Smooth muscle cell (in vitro differentiated cells): ENCODE data around the gene ATG12. TPM values are rescaled to one million over a fixed set of nuclear protein-coding genes. Genes with fewer than 3 reads are reported as not detected.

ENCODE experiments used
- DNase-seq: peaks from one replicate; lab custom pipeline; 2025; ENCODE audit not compliant: unreplicated experiment; lab: John Stamatoyannopoulos, UW
- H2AFZ ChIP-seq: fragments of 200-600 bp; sonication (generic); 2 replicates; pipeline ENCODE4 v1.6.0; 2016; ENCODE audit warnings: antibody characterized with exemption, low read depth, mild to moderate bottlenecking
- H3F3A ChIP-seq: fragments of 200-600 bp; sonication (generic); 2 replicates; pipeline ENCODE4 v1.6.0; 2017; ENCODE audit warnings: antibody characterized with exemption, low read depth
- H3K27ac ChIP-seq: fragments of 200-600 bp; sonication (generic); 2 replicates; pipeline ENCODE4 v1.5.1; 2016; ENCODE audit warnings: low read depth, mild to moderate bottlenecking
- H3K27me3 ChIP-seq: fragments of 200-600 bp; sonication (generic); 2 replicates; pipeline ENCODE4 v1.6.1; 2016; ENCODE audit warnings: low read depth, mild to moderate bottlenecking
- H3K36me3 ChIP-seq: fragments of 200-600 bp; sonication (generic); 2 replicates; pipeline ENCODE4 v1.5.1; 2016; ENCODE audit warnings: low read depth
- H3K4me1 ChIP-seq: fragments of 200-600 bp; sonication (generic); 2 replicates; pipeline ENCODE4 v1.5.1; 2016; ENCODE audit warnings: low read depth
- H3K4me2 ChIP-seq: fragments of 200-600 bp; sonication (generic); 2 replicates; pipeline ENCODE4 v1.6.0; 2016; ENCODE audit warnings: mild to moderate bottlenecking
- H3K4me3 ChIP-seq: fragments of 200-600 bp; sonication (generic); 2 replicates; pipeline ENCODE4 v1.5.1; 2016; ENCODE audit warnings: mild to moderate bottlenecking
- H3K79me2 ChIP-seq: fragments of 200-600 bp; sonication (generic); 2 replicates; pipeline ENCODE4 v1.6.0; 2016; ENCODE audit warnings: low read depth, mild to moderate bottlenecking
- H3K9ac ChIP-seq: fragments of 200-600 bp; sonication (generic); 2 replicates; pipeline ENCODE4 v1.6.0; 2016; ENCODE audit warnings: low read depth
- H3K9me3 ChIP-seq: fragments of 200-600 bp; sonication (generic); replicated peaks from 2 replicates; pipeline ENCODE4 v1.5.1; 2016; ENCODE audit warnings: low read depth
- H4K20me1 ChIP-seq: fragments of 200-600 bp; sonication (generic); 2 replicates; pipeline ENCODE4 v1.6.0; 2016; ENCODE audit warnings: low read depth
- CTCF ChIP-seq: fragments of 200-600 bp; sonication (generic); IDR thresholded peaks from 2 replicates; pipeline ENCODE4 v1.5.1; 2017; ENCODE audit warnings: borderline replicate concordance, mild to moderate bottlenecking, antibody characterized with exemption; ENCODE audit not compliant: insufficient read depth, poor library complexity, severe bottlenecking
- WGBS: methylation state at CpG from one replicate; pipeline ENCODE4 v1.1.7; 2016; ENCODE audit warnings: low lambda C conversion rate; 5-methylcytosine and 5-hydroxymethylcytosine counted together
- polyA plus RNA-seq: library from polyadenylated mRNA; unstranded; fragments of >200 nt; fragmentation: Nextera tagmentation; extraction: Ambion mirVana; gene quantifications from 2 replicates; pipeline ENCODE4 v1.2.1, GENCODE V29; 2016
- total RNA-seq: library from RNA; depleted of rRNA; stranded (reverse); fragments of >200 nt; gene quantifications from 2 replicates; pipeline ENCODE4 v1.2.3, GENCODE V29; 2014

Gene ATG12
- total and polyA plus RNA-seq, 2 experiments from 2014 or later, result 58.6 to 139 TPM

- H2AFZ ChIP-seq, result no peak overlapping the region
- H3K9ac ChIP-seq, result no peak overlapping the region
- no peak for TF ChIP-seq CTCF
- H3F3A ChIP-seq, result peaks cover 8% of the 10 kb centered on the region
- H3K9me3 ChIP-seq, result no peaks in the 10 kb centered on the region
- H3K27ac ChIP-seq, result no peak overlapping the region
- no peak for DNase-seq
- 97% methylated on average over 1 of the region's 1 CpG for WGBS
- no peak overlapping the region for H3K4me3 ChIP-seq
- H4K20me1 ChIP-seq, result no peaks in the 10 kb centered on the region
- no peaks in the 10 kb centered on the region for H3K27me3 ChIP-seq
- H3K79me2 ChIP-seq, result no peaks in the 10 kb centered on the region
- peaks cover 15% of the 10 kb centered on the region for H3K4me1 ChIP-seq
- no peaks in the 10 kb centered on the region for H3K36me3 ChIP-seq
- H3K4me2 ChIP-seq, result no peak overlapping the region
Observed at GRCh38 chr5:115788440-115788839, 52.9 kb downstream of the ATG12 start.

- H2AFZ ChIP-seq, result no peak overlapping the region
- H4K20me1 ChIP-seq, result no peaks in the 10 kb centered on the region
- TF ChIP-seq CTCF, result no peak
- peaks cover 8% of the 10 kb centered on the region for H3F3A ChIP-seq
- no peak overlapping the region for H3K27ac ChIP-seq
- H3K79me2 ChIP-seq, result no peaks in the 10 kb centered on the region
- no peaks in the 10 kb centered on the region for H3K27me3 ChIP-seq
- no peak overlapping the region for H3K4me3 ChIP-seq
- H3K4me2 ChIP-seq, result no peak overlapping the region
- no peaks in the 10 kb centered on the region for H3K36me3 ChIP-seq
- 34% methylated on average over 1 of the region's 1 CpG for WGBS
- peaks cover 15% of the 10 kb centered on the region for H3K4me1 ChIP-seq
- H3K9ac ChIP-seq, result no peak overlapping the region
- no peaks in the 10 kb centered on the region for H3K9me3 ChIP-seq
- DNase-seq, result no peak
Observed at GRCh38 chr5:115787426-115787825, 53.9 kb downstream of the ATG12 start.

GRCh38 chr5:115785381-115786065, 55.8 kb downstream of the ATG12 start:
- Histone ChIP-seq H4K20me1 (no peaks in the 10 kb centered on the region), H3K4me2 (peak overlapping the region; percentile 81), H3K27ac (peak overlapping the region; percentile 59), H3K4me1 (peaks cover 15% of the 10 kb centered on the region), H3F3A (peaks cover 14% of the 10 kb centered on the region), H3K79me2 (no peaks in the 10 kb centered on the region), H3K4me3 (peak overlapping the region; percentile 23), H3K9ac (no peak overlapping the region), H3K36me3 (no peaks in the 10 kb centered on the region), H2AFZ (peak overlapping the region; percentile 94), H3K27me3 (no peaks in the 10 kb centered on the region), H3K9me3 (no peaks in the 10 kb centered on the region)
- DNase-seq, result no peak
- TF ChIP-seq CTCF, result no peak
- 18% methylated on average over 6 of the region's 6 CpGs for WGBS

- peak overlapping the region; percentile 94 for H3K27ac ChIP-seq
- H3K27me3 ChIP-seq, result no peaks in the 10 kb centered on the region
- no peaks in the 10 kb centered on the region for H3K9me3 ChIP-seq
- no peaks in the 10 kb centered on the region for H4K20me1 ChIP-seq
- H3K9ac ChIP-seq, result peak overlapping the region; percentile 30
- peak overlapping the region; percentile 74 for H3K4me2 ChIP-seq
- TF ChIP-seq CTCF, result no peak
- H3K4me3 ChIP-seq, result no peak overlapping the region
- H3K4me1 ChIP-seq, result peaks cover 12% of the 10 kb centered on the region
- WGBS, result 15% methylated on average over 1 of the region's 1 CpG
- no peaks in the 10 kb centered on the region for H3K36me3 ChIP-seq
- peaks cover 13% of the 10 kb centered on the region for H3F3A ChIP-seq
- no peaks in the 10 kb centered on the region for H3K79me2 ChIP-seq
- no peak for DNase-seq
- H2AFZ ChIP-seq, result no peak overlapping the region
Observed at GRCh38 chr5:115778417-115778816, 62.9 kb downstream of the ATG12 start.
